Endothelial cell of umbilical vein (primary cell): ENCODE measurements around the gene PIN1. TPM values are rescaled to one million over a fixed set of nuclear protein-coding genes. Genes with fewer than 3 reads are reported as not detected.

Experiments
- BruUV-seq: library from RNA; stranded (reverse); fragments of 400-500 nt; replicated peaks from 2 replicates; lab custom pipeline; 2021; lab: Mats Ljungman, UMichigan
- CTCF ChIA-PET: fragments of 300-600, 350-600 bp; sonication (Branson Sonifier 250); formaldehyde crosslinking; loops from one replicate; lab custom pipeline; 2021; ENCODE audit warnings: antibody characterized with exemption, inconsistent platforms; lab: Charles Lee
- POLR2A ChIA-PET: fragments of 300-600, 350-600 bp; sonication (Branson Sonifier 250); formaldehyde crosslinking; loops from one replicate; lab custom pipeline; 2021; ENCODE audit warnings: antibody characterized with exemption, inconsistent platforms; lab: Charles Lee
- DNase-seq: peaks from one replicate; pipeline ENCODE4 v3.0.0-alpha.2; 2011; ENCODE audit warnings: low read depth, low spot score
- FAIRE-seq: peaks from 2 replicates; lab custom pipeline; 2011; peaks lifted over from hg19 to GRCh38; lab: Jason Lieb, UNC
- H2AFZ ChIP-seq: 2 replicates; pipeline ENCODE4 v1.6.0; 2012; ENCODE audit warnings: low read depth, low read length, control low read depth, inconsistent platforms
- H3K27ac ChIP-seq: 2 replicates; pipeline ENCODE4 v1.5.1; 2011; ENCODE audit warnings: low read depth, mild to moderate bottlenecking, control low read depth, low read length, moderate library complexity; ENCODE audit not compliant: insufficient read depth
- H3K27me3 ChIP-seq, 2 experiments: 2 replicates each; pipeline versions ENCODE4 v1.6.0 to v1.6.1; 2011; ENCODE audit warnings: low read length in 2 of 2, mixed read lengths in 1 of 2; ENCODE audit not compliant: control insufficient read depth in 2 of 2, insufficient read depth in 2 of 2
- H3K36me3 ChIP-seq, 2 experiments: 2 replicates in 1 of 2; 3 replicates in 1 of 2; pipeline ENCODE4 v1.5.1; 2011; ENCODE audit warnings: low read length in 2 of 2, mild to moderate bottlenecking in 1 of 2, moderate library complexity in 1 of 2; ENCODE audit not compliant: control insufficient read depth in 2 of 2, insufficient read depth in 2 of 2; ENCODE audit errors: extremely low read depth in 1 of 2
- H3K4me1 ChIP-seq: 3 replicates; pipeline ENCODE4 v1.5.1; 2011; ENCODE audit warnings: mild to moderate bottlenecking, low read length; ENCODE audit not compliant: control insufficient read depth, insufficient read depth; ENCODE audit errors: extremely low read depth
- H3K4me2 ChIP-seq: 2 replicates; pipeline ENCODE4 v1.6.1; 2011; ENCODE audit warnings: low read length, control low read depth, mixed read lengths; ENCODE audit not compliant: insufficient read depth
- H3K4me3 ChIP-seq, 3 experiments: fragments of 200-600 bp in 1 of 3; sonication (generic), shearing (Covaris generic) in 1 of 3; replicated peaks in 1 of 3; 2 replicates each; pipeline ENCODE4 v1.5.1; 2011 to 2016; ENCODE audit warnings: control low read depth in 3 of 3, low read length in 3 of 3, mild to moderate bottlenecking in 2 of 3, inconsistent platforms in 1 of 3, low read depth in 1 of 3, moderate library complexity in 1 of 3; ENCODE audit not compliant: insufficient read depth in 1 of 3
- H3K79me2 ChIP-seq: 2 replicates; pipeline ENCODE4 v1.6.0; 2012; ENCODE audit warnings: low read length, inconsistent platforms; ENCODE audit not compliant: control insufficient read depth, insufficient read depth
- H3K9ac ChIP-seq: replicated peaks from 2 replicates; pipeline ENCODE3; 2011; ENCODE audit warnings: low read length, control low read depth; ENCODE audit not compliant: insufficient read depth; ENCODE audit errors: extremely low read depth
- H3K9me1 ChIP-seq: replicated peaks from 3 replicates; pipeline ENCODE4 v1.6.0; 2011; ENCODE audit warnings: mild to moderate bottlenecking, low read length; ENCODE audit not compliant: control insufficient read depth, insufficient read depth; ENCODE audit errors: extremely low read depth
- H3K9me3 ChIP-seq: replicated peaks from 2 replicates; pipeline ENCODE4 v1.5.1; 2012; ENCODE audit warnings: low read length, inconsistent platforms; ENCODE audit not compliant: control insufficient read depth, insufficient read depth
- H4K20me1 ChIP-seq: replicated peaks from 2 replicates; pipeline ENCODE3; 2011; ENCODE audit warnings: mild to moderate bottlenecking, low read length; ENCODE audit not compliant: control insufficient read depth, insufficient read depth; ENCODE audit errors: extremely low read depth
- CTCF ChIP-seq, 2 donors: IDR thresholded peaks; 1 replicate in 1 of 2; 2 replicates in 1 of 2; pipeline ENCODE4 v1.5.1; 2011; ENCODE audit warnings: low read length in 2 of 2, mild to moderate bottlenecking in 2 of 2, moderate library complexity in 2 of 2, control low read depth in 1 of 2, inconsistent platforms in 1 of 2, low read depth in 1 of 2; ENCODE audit not compliant: insufficient read depth in 1 of 2; ENCODE audit errors: extremely low read depth in 1 of 2
- EZH2 ChIP-seq: IDR thresholded peaks from 2 replicates; pipeline ENCODE4 v1.6.1; 2012; ENCODE audit warnings: borderline replicate concordance, low read depth, mild to moderate bottlenecking, moderate library complexity, low read length, inconsistent platforms; ENCODE audit not compliant: severe bottlenecking
- FOS ChIP-seq: IDR thresholded peaks from 2 replicates; pipeline ENCODE4 v1.6.1; 2011; ENCODE audit warnings: mild to moderate bottlenecking, low read length, moderate library complexity, borderline replicate concordance; ENCODE audit not compliant: insufficient read depth
- GATA2 ChIP-seq: IDR thresholded peaks from 2 replicates; pipeline ENCODE4 v1.7.0; 2011; ENCODE audit warnings: low read depth, mild to moderate bottlenecking, moderate library complexity, mixed read lengths, low read length; ENCODE audit not compliant: insufficient read length, insufficient read depth
- JUN ChIP-seq: IDR thresholded peaks from 2 replicates; pipeline ENCODE4 v1.6.1; 2011; ENCODE audit warnings: borderline replicate concordance, low read depth; ENCODE audit not compliant: insufficient read length, insufficient read depth
- MAX ChIP-seq: IDR thresholded peaks from 2 replicates; pipeline ENCODE4 v1.6.1; 2011; ENCODE audit not compliant: insufficient read depth, insufficient read length
- MYC ChIP-seq: IDR thresholded peaks from one replicate; pipeline ENCODE4 v1.6.1; 2011; ENCODE audit warnings: mild to moderate bottlenecking, low read depth, low read length
- POLR2A ChIP-seq: IDR thresholded peaks from 2 replicates; pipeline ENCODE4 v1.6.1; 2012; ENCODE audit warnings: low read depth, mild to moderate bottlenecking, control low read depth, low read length
- POLR2AphosphoS5 ChIP-seq: IDR thresholded peaks from 2 replicates; pipeline ENCODE4 v1.6.1; 2012; ENCODE audit warnings: low read depth, mild to moderate bottlenecking, control low read depth, low read length, moderate library complexity; ENCODE audit not compliant: insufficient read depth
- dilution Hi-C: fragments of 300-500 bp; cut with MboI; formaldehyde crosslinking; loops from one replicate; pipeline ENCODE4 v1.15.0; 2019; ENCODE audit warnings: low sequenced_read_pairs; ENCODE audit not compliant: extremely low pct_ligation_motif_present
- intact Hi-C: fragments of 100-400 bp; cut with micrococcal nuclease; formaldehyde crosslinking; loops from one replicate; pipeline ENCODE4 v1.10.0; 2022
- polyA plus RNA-seq, 4 experiments: library from polyadenylated mRNA; depleted of rRNA in 3 of 4; stranded (reverse) in 3 of 4; unstranded in 1 of 4; fragments of >200 nt; gene quantifications; 2 replicates each; pipeline versions ENCODE4 v1.2.1 to v1.2.3, GENCODE V29; 2011 to 2012; ENCODE audit warnings: missing spikeins in 1 of 4
- total RNA-seq: library from RNA; stranded (reverse); gene quantifications from 2 replicates; pipeline ENCODE4 v1.2.3, GENCODE V29; 2021

Gene PIN1
- total and polyA plus RNA-seq, 2 donors (not counting 3 experiments of a cell fraction or from before 2014, with no cell fraction given), result 97.4 to 115 TPM

- no peaks in the 10 kb centered on the region for H3K27me3 ChIP-seq
- no peaks in the 10 kb centered on the region for H3K4me1 ChIP-seq
- H2AFZ ChIP-seq, result no peak overlapping the region
- no peaks in the 10 kb centered on the region for H3K79me2 ChIP-seq
- intact Hi-C loops, result no loop called here
- ChIA-PET POLR2A (no interaction called here), CTCF (no interaction called here)
- BruUV-seq, result no TSS peak
- no peak for FAIRE-seq
- H3K36me3 ChIP-seq, result no peaks in the 10 kb centered on the region
- H3K4me3 ChIP-seq, result no peak overlapping the region
- no peaks in the 10 kb centered on the region for H3K9me3 ChIP-seq
- no peaks in the 10 kb centered on the region for H4K20me1 ChIP-seq
- no peak overlapping the region for H3K4me2 ChIP-seq
- H3K9me1 ChIP-seq, result no peaks in the 10 kb centered on the region
- DNase-seq, result no peak
- no peak for TF ChIP-seq EZH2
- no peak for TF ChIP-seq GATA2
- TF ChIP-seq JUN, result no peak
- TF ChIP-seq POLR2AphosphoS5, result no peak
- no peak for TF ChIP-seq CTCF (IDR thresholded peaks at IDR 0.05; ENCODE audit: extremely low read depth in 1 of 2, insufficient read depth in 1 of 2, low read depth in 1 of 2, low read length in 2 of 2)
- no peak for TF ChIP-seq MYC
- TF ChIP-seq POLR2A, result no peak
- TF ChIP-seq MAX, result no peak
- TF ChIP-seq FOS, result no peak
- H3K9ac ChIP-seq, result no peak overlapping the region
- dilution Hi-C loops, result no loop called here
- no peak overlapping the region for H3K27ac ChIP-seq
Measured at GRCh38 chr19:9865732-9866501, 30.8 kb downstream of the PIN1 start.
